ENCODE measurements around the gene ITGB1.

DNA sequence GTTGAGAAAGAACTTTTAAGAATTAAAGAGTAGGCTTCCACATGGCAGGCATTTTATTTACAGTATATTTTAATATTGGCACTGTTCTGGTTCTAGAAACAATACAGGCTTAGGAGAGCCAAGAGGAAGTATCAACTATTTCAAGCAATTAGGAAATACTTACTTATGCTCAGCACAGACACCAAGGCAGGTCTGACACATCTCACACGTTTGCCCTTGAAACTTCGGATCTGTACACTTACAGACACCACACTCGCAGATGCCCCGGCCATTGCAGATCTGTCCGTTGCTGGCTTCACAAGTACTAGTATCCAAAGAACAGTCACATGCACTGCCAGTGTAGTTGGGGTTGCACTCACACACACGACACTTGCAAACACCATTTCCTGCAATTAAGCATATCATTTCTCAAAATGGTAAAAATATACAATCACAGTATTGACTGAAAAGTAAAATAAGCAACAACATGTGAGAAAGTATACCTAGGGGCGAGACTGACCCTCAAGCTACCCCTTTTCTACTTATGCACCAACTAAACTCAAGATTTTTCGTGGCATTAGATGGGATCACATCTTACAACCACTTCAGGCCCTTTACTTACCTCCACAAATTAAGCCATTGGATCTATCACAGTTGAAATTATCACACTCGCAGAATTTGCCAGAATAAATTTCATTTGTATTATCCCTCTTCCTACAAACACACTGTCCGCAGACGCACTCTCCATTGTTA is 46.6 kb downstream of the ITGB1 start:
- TF ChIP-seq, protein P1, sequence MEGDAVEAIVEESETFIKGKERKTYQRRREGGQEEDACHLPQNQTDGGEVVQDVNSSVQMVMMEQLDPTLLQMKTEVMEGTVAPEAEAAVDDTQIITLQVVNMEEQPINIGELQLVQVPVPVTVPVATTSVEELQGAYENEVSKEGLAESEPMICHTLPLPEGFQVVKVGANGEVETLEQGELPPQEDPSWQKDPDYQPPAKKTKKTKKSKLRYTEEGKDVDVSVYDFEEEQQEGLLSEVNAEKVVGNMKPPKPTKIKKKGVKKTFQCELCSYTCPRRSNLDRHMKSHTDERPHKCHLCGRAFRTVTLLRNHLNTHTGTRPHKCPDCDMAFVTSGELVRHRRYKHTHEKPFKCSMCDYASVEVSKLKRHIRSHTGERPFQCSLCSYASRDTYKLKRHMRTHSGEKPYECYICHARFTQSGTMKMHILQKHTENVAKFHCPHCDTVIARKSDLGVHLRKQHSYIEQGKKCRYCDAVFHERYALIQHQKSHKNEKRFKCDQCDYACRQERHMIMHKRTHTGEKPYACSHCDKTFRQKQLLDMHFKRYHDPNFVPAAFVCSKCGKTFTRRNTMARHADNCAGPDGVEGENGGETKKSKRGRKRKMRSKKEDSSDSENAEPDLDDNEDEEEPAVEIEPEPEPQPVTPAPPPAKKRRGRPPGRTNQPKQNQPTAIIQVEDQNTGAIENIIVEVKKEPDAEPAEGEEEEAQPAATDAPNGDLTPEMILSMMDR (IDR thresholded peaks at IDR 0.05), result no peak
- TF ChIP-seq POLR2A (IDR thresholded peaks at IDR 0.05), result no peak
